ENCODE results near the gene MYH10. TPM values are rescaled to one million over a fixed set of nuclear protein-coding genes. Genes with fewer than 3 reads are reported as not detected.

Gene MYH10
- total and polyA plus RNA-seq, 12 donors = 10.3 to 61.0 (median 36.2) TPM

DNA sequence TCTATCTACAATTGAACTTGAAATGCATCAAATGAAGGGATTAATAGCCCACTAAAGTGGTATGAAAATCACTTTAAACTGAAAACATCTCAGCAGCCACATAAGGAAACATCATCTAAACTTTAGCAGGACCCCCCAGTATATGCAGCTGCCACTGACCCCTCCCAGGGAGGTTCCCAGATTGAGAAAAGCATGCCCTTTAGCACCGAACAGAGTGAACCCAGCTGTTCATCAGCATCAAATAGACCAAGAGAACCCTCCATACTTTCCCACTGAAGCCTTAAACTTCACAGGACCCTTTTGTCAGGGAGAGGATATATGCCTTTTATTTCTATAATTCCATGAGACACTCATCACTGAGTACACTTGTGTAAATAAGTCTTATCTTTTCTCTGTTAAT lies 44.6 kb downstream of the MYH10 start:
- no peak for TF ChIP-seq CTCF (IDR thresholded peaks at IDR 0.05)
- 79 to 93% methylated on average over 1 of the region's 1 CpG for WGBS, 2 donors
- Histone ChIP-seq H3K4me1 (peaks cover 0 to 18% (median 3%) of the 10 kb centered on the region in 9 donors), H3K9me3 (no peaks in the 10 kb centered on the region), H3K4me3 (no peak overlapping the region), H3K36me3 (peaks cover 0 to 14% (median 0%) of the 10 kb centered on the region in 9 donors), H3K27ac (no peak overlapping the region), H3K27me3 (no peaks in the 10 kb centered on the region)
- intact Hi-C loops (cut with DNase I) = no loop called here
- no peak for DNase-seq
- ATAC-seq = no peak

DNA sequence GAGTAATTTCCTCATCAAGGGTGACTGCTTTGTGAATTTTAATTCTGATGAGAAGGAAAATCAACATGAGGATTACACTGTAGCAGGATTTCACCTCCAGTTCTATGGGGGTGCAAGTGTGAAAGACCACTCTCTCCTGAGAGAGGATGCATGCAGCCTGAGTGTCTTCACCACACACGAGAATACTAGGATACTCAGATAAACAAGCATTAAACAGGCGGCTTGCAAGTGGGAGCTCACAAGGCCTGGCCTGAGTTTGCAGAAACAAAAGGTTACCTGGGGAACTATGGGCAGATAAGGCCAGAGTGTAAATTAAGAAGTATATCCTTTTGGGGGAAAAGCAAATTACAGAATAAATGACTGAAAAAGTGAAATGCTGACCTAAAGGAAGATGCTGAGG lies 46.6 kb downstream of the MYH10 start:
- no peaks in the 10 kb centered on the region for H3K27me3 ChIP-seq
- 74 to 77% methylated on average over 2 of the region's 2 CpGs for WGBS, 2 donors
- DNase-seq (no peak), ATAC-seq (no peak)
- H3K4me3 ChIP-seq = no peak overlapping the region
- intact Hi-C loops (cut with DNase I) = loop anchor here in 1 of 10 donors (5.0 kb wide), 1 partner anchor 43 kb away; no protein-coding TSS in a partner anchor
- peaks cover 0 to 20% (median 4%) of the 10 kb centered on the region in 9 donors for H3K4me1 ChIP-seq
- H3K36me3 ChIP-seq = peaks cover 0 to 15% (median 0%) of the 10 kb centered on the region in 9 donors
- H3K27ac ChIP-seq = no peak overlapping the region
- no peak for TF ChIP-seq CTCF (IDR thresholded peaks at IDR 0.05)
- H3K9me3 ChIP-seq = no peaks in the 10 kb centered on the region

DNA sequence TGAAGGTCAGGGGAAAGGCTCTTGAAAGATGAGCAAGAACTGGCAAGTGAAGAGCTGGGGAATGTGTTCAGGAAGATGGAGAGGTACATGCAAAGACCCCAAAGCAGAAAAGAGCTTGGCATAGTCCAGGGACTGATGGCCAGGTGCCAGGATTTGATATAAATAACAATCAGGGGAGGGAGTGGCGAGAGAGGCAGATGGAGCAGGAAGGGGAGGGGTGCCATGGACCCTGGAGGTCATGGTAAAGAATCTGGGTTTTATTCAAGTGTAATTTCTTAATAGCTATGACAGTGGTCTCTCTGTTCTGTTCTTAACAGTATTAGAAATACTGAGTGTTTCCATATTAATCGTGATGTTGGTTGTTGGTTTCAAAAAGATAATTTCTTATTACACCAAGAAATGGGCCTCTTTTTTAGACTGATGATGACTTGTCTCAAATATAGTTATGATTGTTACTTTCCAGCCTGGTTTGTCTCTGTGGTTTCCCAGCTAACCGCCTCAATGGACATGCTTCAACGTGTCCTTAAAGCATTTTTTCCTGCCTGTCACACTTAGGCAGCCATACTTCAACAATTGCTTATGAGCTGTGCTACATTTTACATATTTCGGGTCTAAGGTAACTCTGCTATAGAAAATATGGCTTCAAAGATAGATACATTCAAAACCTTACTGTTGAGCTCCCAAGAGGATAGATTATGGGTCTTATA lies 49.4 kb downstream of the MYH10 start:
- H3K9me3 ChIP-seq = no peaks in the 10 kb centered on the region
- peaks cover 0 to 18% (median 0%) of the 10 kb centered on the region in 9 donors for H3K36me3 ChIP-seq
- 64 to 77% methylated on average over 5 of the region's 5 CpGs for WGBS, 2 donors
- DNase-seq = no peak
- H3K4me3 ChIP-seq = no peak overlapping the region
- ATAC-seq = no peak
- no peak for TF ChIP-seq CTCF (IDR thresholded peaks at IDR 0.05)
- H3K4me1 ChIP-seq = peaks cover 0 to 20% (median 4%) of the 10 kb centered on the region in 9 donors
- no peaks in the 10 kb centered on the region for H3K27me3 ChIP-seq
- no peak overlapping the region for H3K27ac ChIP-seq
- intact Hi-C loops (cut with DNase I) = loop anchor here in 1 of 10 donors (5.0 kb wide), 1 partner anchor 46 kb away; no protein-coding TSS in a partner anchor

- intact Hi-C loops (cut with DNase I) = loop anchor here in 4 of 10 donors (5.0 to 10.0 kb wide), 3 partner anchors 53 to 317 kb away; partner anchors contain the start of gene CCDC42 (in 1 of the 4)
- Histone ChIP-seq H3K27ac (no peak overlapping the region), H3K36me3 (peaks cover 0 to 35% (median 0%) of the 10 kb centered on the region in 9 donors)
Observed at GRCh38 chr17:8577868-8578267, 52.7 kb downstream of the MYH10 start.

More at GRCh38 chr17:8577868-8578267, 52.7 kb downstream of the MYH10 start:
- DNase-seq = no peak
- no peak for TF ChIP-seq CTCF (IDR thresholded peaks at IDR 0.05)
- H3K4me1 ChIP-seq = peaks cover 0 to 20% (median 4%) of the 10 kb centered on the region in 9 donors
- H3K9me3 ChIP-seq = no peaks in the 10 kb centered on the region
- H3K4me3 ChIP-seq = no peak overlapping the region
- 59 to 82% methylated on average over 2 of the region's 2 CpGs for WGBS, 2 donors
- no peaks in the 10 kb centered on the region for H3K27me3 ChIP-seq
- no peak for ATAC-seq
